Endothelial cell of umbilical vein (primary cell): ENCODE measurements around the gene ANKRD60. TPM values are rescaled to one million over a fixed set of nuclear protein-coding genes. Genes with fewer than 3 reads are reported as not detected.

Experiments used
- BruUV-seq: library from RNA; stranded (reverse); fragments of 400-500 nt; replicated peaks from 2 replicates; lab custom pipeline; 2021; lab: Mats Ljungman, UMichigan
- CTCF ChIA-PET: fragments of 300-600, 350-600 bp; sonication (Branson Sonifier 250); formaldehyde crosslinking; loops from one replicate; lab custom pipeline; 2021; ENCODE audit warnings: antibody characterized with exemption, inconsistent platforms; lab: Charles Lee
- POLR2A ChIA-PET: fragments of 300-600, 350-600 bp; sonication (Branson Sonifier 250); formaldehyde crosslinking; loops from one replicate; lab custom pipeline; 2021; ENCODE audit warnings: antibody characterized with exemption, inconsistent platforms; lab: Charles Lee
- DNase-seq: peaks from one replicate; pipeline ENCODE4 v3.0.0-alpha.2; 2011; ENCODE audit warnings: low read depth, low spot score
- FAIRE-seq: peaks from 2 replicates; lab custom pipeline; 2011; peaks lifted over from hg19 to GRCh38; lab: Jason Lieb, UNC
- H2AFZ ChIP-seq: 2 replicates; pipeline ENCODE4 v1.6.0; 2012; ENCODE audit warnings: low read depth, low read length, control low read depth, inconsistent platforms
- H3K27ac ChIP-seq: 2 replicates; pipeline ENCODE4 v1.5.1; 2011; ENCODE audit warnings: low read depth, mild to moderate bottlenecking, control low read depth, low read length, moderate library complexity; ENCODE audit not compliant: insufficient read depth
- H3K27me3 ChIP-seq, 2 experiments: 2 replicates each; pipeline versions ENCODE4 v1.6.0 to v1.6.1; 2011; ENCODE audit warnings: low read length in 2 of 2, mixed read lengths in 1 of 2; ENCODE audit not compliant: control insufficient read depth in 2 of 2, insufficient read depth in 2 of 2
- H3K36me3 ChIP-seq, 2 experiments: 2 replicates in 1 of 2; 3 replicates in 1 of 2; pipeline ENCODE4 v1.5.1; 2011; ENCODE audit warnings: low read length in 2 of 2, mild to moderate bottlenecking in 1 of 2, moderate library complexity in 1 of 2; ENCODE audit not compliant: control insufficient read depth in 2 of 2, insufficient read depth in 2 of 2; ENCODE audit errors: extremely low read depth in 1 of 2
- H3K4me1 ChIP-seq: 3 replicates; pipeline ENCODE4 v1.5.1; 2011; ENCODE audit warnings: mild to moderate bottlenecking, low read length; ENCODE audit not compliant: control insufficient read depth, insufficient read depth; ENCODE audit errors: extremely low read depth
- H3K4me2 ChIP-seq: 2 replicates; pipeline ENCODE4 v1.6.1; 2011; ENCODE audit warnings: low read length, control low read depth, mixed read lengths; ENCODE audit not compliant: insufficient read depth
- H3K4me3 ChIP-seq, 3 experiments: fragments of 200-600 bp in 1 of 3; sonication (generic), shearing (Covaris generic) in 1 of 3; replicated peaks in 1 of 3; 2 replicates each; pipeline ENCODE4 v1.5.1; 2011 to 2016; ENCODE audit warnings: control low read depth in 3 of 3, low read length in 3 of 3, mild to moderate bottlenecking in 2 of 3, inconsistent platforms in 1 of 3, low read depth in 1 of 3, moderate library complexity in 1 of 3; ENCODE audit not compliant: insufficient read depth in 1 of 3
- H3K79me2 ChIP-seq: 2 replicates; pipeline ENCODE4 v1.6.0; 2012; ENCODE audit warnings: low read length, inconsistent platforms; ENCODE audit not compliant: control insufficient read depth, insufficient read depth
- H3K9ac ChIP-seq: replicated peaks from 2 replicates; pipeline ENCODE3; 2011; ENCODE audit warnings: low read length, control low read depth; ENCODE audit not compliant: insufficient read depth; ENCODE audit errors: extremely low read depth
- H3K9me1 ChIP-seq: replicated peaks from 3 replicates; pipeline ENCODE4 v1.6.0; 2011; ENCODE audit warnings: mild to moderate bottlenecking, low read length; ENCODE audit not compliant: control insufficient read depth, insufficient read depth; ENCODE audit errors: extremely low read depth
- H3K9me3 ChIP-seq: replicated peaks from 2 replicates; pipeline ENCODE4 v1.5.1; 2012; ENCODE audit warnings: low read length, inconsistent platforms; ENCODE audit not compliant: control insufficient read depth, insufficient read depth
- H4K20me1 ChIP-seq: replicated peaks from 2 replicates; pipeline ENCODE3; 2011; ENCODE audit warnings: mild to moderate bottlenecking, low read length; ENCODE audit not compliant: control insufficient read depth, insufficient read depth; ENCODE audit errors: extremely low read depth
- EZH2 ChIP-seq: IDR thresholded peaks from 2 replicates; pipeline ENCODE4 v1.6.1; 2012; ENCODE audit warnings: borderline replicate concordance, low read depth, mild to moderate bottlenecking, moderate library complexity, low read length, inconsistent platforms; ENCODE audit not compliant: severe bottlenecking
- FOS ChIP-seq: IDR thresholded peaks from 2 replicates; pipeline ENCODE4 v1.6.1; 2011; ENCODE audit warnings: mild to moderate bottlenecking, low read length, moderate library complexity, borderline replicate concordance; ENCODE audit not compliant: insufficient read depth
- GATA2 ChIP-seq: IDR thresholded peaks from 2 replicates; pipeline ENCODE4 v1.7.0; 2011; ENCODE audit warnings: low read depth, mild to moderate bottlenecking, moderate library complexity, mixed read lengths, low read length; ENCODE audit not compliant: insufficient read length, insufficient read depth
- JUN ChIP-seq: IDR thresholded peaks from 2 replicates; pipeline ENCODE4 v1.6.1; 2011; ENCODE audit warnings: borderline replicate concordance, low read depth; ENCODE audit not compliant: insufficient read length, insufficient read depth
- MAX ChIP-seq: IDR thresholded peaks from 2 replicates; pipeline ENCODE4 v1.6.1; 2011; ENCODE audit not compliant: insufficient read depth, insufficient read length
- MYC ChIP-seq: IDR thresholded peaks from one replicate; pipeline ENCODE4 v1.6.1; 2011; ENCODE audit warnings: mild to moderate bottlenecking, low read depth, low read length
- POLR2A ChIP-seq: IDR thresholded peaks from 2 replicates; pipeline ENCODE4 v1.6.1; 2012; ENCODE audit warnings: low read depth, mild to moderate bottlenecking, control low read depth, low read length
- POLR2AphosphoS5 ChIP-seq: IDR thresholded peaks from 2 replicates; pipeline ENCODE4 v1.6.1; 2012; ENCODE audit warnings: low read depth, mild to moderate bottlenecking, control low read depth, low read length, moderate library complexity; ENCODE audit not compliant: insufficient read depth
- dilution Hi-C: fragments of 300-500 bp; cut with MboI; formaldehyde crosslinking; loops from one replicate; pipeline ENCODE4 v1.15.0; 2019; ENCODE audit warnings: low sequenced_read_pairs; ENCODE audit not compliant: extremely low pct_ligation_motif_present
- intact Hi-C: fragments of 100-400 bp; cut with micrococcal nuclease; formaldehyde crosslinking; loops from one replicate; pipeline ENCODE4 v1.10.0; 2022
- polyA plus RNA-seq, 4 experiments: library from polyadenylated mRNA; depleted of rRNA in 3 of 4; stranded (reverse) in 3 of 4; unstranded in 1 of 4; fragments of >200 nt; gene quantifications; 2 replicates each; pipeline versions ENCODE4 v1.2.1 to v1.2.3, GENCODE V29; 2011 to 2012; ENCODE audit warnings: missing spikeins in 1 of 4
- total RNA-seq: library from RNA; stranded (reverse); gene quantifications from 2 replicates; pipeline ENCODE4 v1.2.3, GENCODE V29; 2021
- TF ChIP-seq, protein P1 (sequence below), 2 donors: IDR thresholded peaks; 1 replicate in 1 of 2; 2 replicates in 1 of 2; pipeline ENCODE4 v1.5.1; 2011; ENCODE audit warnings: low read length in 2 of 2, mild to moderate bottlenecking in 2 of 2, moderate library complexity in 2 of 2, control low read depth in 1 of 2, inconsistent platforms in 1 of 2, low read depth in 1 of 2; ENCODE audit not compliant: insufficient read depth in 1 of 2; ENCODE audit errors: extremely low read depth in 1 of 2

ANKRD60 gene
- total and polyA plus RNA-seq, 2 donors (not counting 3 experiments of a cell fraction or from before 2014, with no cell fraction given): not detected

DNA sequence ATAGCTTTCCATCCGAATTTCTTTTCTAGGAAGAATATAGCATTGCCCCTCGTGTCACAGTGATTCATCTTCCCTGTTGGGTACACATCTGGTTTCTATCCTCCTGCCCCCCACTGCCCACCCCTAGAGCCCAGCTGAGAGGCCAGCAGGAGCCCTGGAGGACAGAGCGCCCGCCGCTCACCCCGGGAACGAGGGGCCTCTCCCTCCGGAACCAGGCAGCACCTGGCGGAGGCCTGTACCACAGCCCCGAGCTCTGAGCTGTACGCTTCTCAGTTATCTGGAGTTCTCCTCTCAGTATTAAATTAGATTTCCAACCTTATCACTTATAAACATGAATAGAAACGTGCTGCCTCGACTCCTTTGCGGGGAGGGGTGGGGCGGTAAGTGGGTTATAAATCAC is 6.0 kb downstream of the ANKRD60 start:
- dilution Hi-C loops: no loop called here
- H4K20me1 ChIP-seq: no peaks in the 10 kb centered on the region

More for the DNA sequence above, 6.0 kb downstream of the ANKRD60 start:
- DNase-seq: no peak
- BruUV-seq: no TSS peak
- no peak overlapping the region for H3K4me2 ChIP-seq
- H2AFZ ChIP-seq: no peak overlapping the region
- no peaks in the 10 kb centered on the region for H3K9me1 ChIP-seq
- no peaks in the 10 kb centered on the region for H3K4me1 ChIP-seq
- no peak for FAIRE-seq
- no peaks in the 10 kb centered on the region for H3K79me2 ChIP-seq
- peaks cover 16 to 36% of the 10 kb centered on the region in 2 experiments for H3K27me3 ChIP-seq
- H3K4me3 ChIP-seq: no peak overlapping the region
- intact Hi-C loops: no loop called here
- ChIA-PET POLR2A (no interaction called here), CTCF (interaction anchor here (0.9 kb wide), 1 partner anchor 8 kb away, joined by 3 read pairs; no protein-coding TSS in a partner anchor)
- no peaks in the 10 kb centered on the region for H3K36me3 ChIP-seq
- TF ChIP-seq MAX (no peak), MYC (no peak), POLR2A (no peak), EZH2 (no peak), FOS (no peak), GATA2 (no peak), JUN (no peak), POLR2AphosphoS5 (no peak)
- TF ChIP-seq, protein P1, sequence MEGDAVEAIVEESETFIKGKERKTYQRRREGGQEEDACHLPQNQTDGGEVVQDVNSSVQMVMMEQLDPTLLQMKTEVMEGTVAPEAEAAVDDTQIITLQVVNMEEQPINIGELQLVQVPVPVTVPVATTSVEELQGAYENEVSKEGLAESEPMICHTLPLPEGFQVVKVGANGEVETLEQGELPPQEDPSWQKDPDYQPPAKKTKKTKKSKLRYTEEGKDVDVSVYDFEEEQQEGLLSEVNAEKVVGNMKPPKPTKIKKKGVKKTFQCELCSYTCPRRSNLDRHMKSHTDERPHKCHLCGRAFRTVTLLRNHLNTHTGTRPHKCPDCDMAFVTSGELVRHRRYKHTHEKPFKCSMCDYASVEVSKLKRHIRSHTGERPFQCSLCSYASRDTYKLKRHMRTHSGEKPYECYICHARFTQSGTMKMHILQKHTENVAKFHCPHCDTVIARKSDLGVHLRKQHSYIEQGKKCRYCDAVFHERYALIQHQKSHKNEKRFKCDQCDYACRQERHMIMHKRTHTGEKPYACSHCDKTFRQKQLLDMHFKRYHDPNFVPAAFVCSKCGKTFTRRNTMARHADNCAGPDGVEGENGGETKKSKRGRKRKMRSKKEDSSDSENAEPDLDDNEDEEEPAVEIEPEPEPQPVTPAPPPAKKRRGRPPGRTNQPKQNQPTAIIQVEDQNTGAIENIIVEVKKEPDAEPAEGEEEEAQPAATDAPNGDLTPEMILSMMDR (IDR thresholded peaks at IDR 0.05; ENCODE audit: extremely low read depth in 1 of 2, insufficient read depth in 1 of 2, low read depth in 1 of 2, low read length in 2 of 2): no peak
- no peaks in the 10 kb centered on the region for H3K9me3 ChIP-seq
- no peak overlapping the region for H3K27ac ChIP-seq
- no peak overlapping the region for H3K9ac ChIP-seq
